ENCODE measurements around the gene ZNF443.
"Not testable (repeated sequence)": the region's sequence is repeated elsewhere in the genome, so short reads cannot be mapped to it uniquely, and the experiment has no call there.

The ZNF443 gene

GRCh38 chr19:12411893-12412292 lies 28.9 kb downstream of the ZNF443 start:
- Histone ChIP-seq H3K4me1 (ENCODE audit: control insufficient read depth in 1 of 2, insufficient read depth in 2 of 2, low read length in 2 of 2) (no peaks in the 10 kb centered on the region), H3K27ac (ENCODE audit: low read length) (no peak overlapping the region), H3K27me3 (ENCODE audit: low read depth, low read length) (no peaks in the 10 kb centered on the region), H3K4me3 (ENCODE audit: low read depth in 1 of 2, low read length in 2 of 2) (no peak overlapping the region), H3K36me3 (ENCODE audit: control insufficient read depth in 1 of 2, insufficient read depth in 2 of 2, low read length in 2 of 2) (no peaks in the 10 kb centered on the region), H3K9me3 (ENCODE audit: control insufficient read depth in 1 of 2, low read length in 2 of 2) (peaks cover 0 to 4% of the 10 kb centered on the region in 2 donors)

GRCh38 chr19:12400633-12401502 lies 40.0 kb downstream of the ZNF443 start, which contains the start of gene ZNF799:
ZNF799 (minus strand) TSS chr19:12401271; CDS start chr19:12401070, 201 bp downstream.
- peaks cover 0 to 4% of the 10 kb centered on the region in 2 donors for H3K4me1 ChIP-seq (ENCODE audit: control insufficient read depth in 1 of 2, insufficient read depth in 2 of 2, low read length in 2 of 2)
- H3K27ac ChIP-seq (ENCODE audit: low read length), result peak within 1 kb of the TSS; percentile 39
- H3K9me3 ChIP-seq (ENCODE audit: control insufficient read depth in 1 of 2, low read length in 2 of 2), result no peaks in the 10 kb centered on the region

GRCh38 chr19:12399901-12400632 lies 40.8 kb downstream of the ZNF443 start:
- not testable (repeated sequence) for H3K27me3 ChIP-seq (ENCODE audit: low read depth, low read length); H3K27ac ChIP-seq (ENCODE audit: low read length); H3K4me1 ChIP-seq (ENCODE audit: control insufficient read depth in 1 of 2, insufficient read depth in 2 of 2, low read length in 2 of 2); H3K36me3 ChIP-seq (ENCODE audit: control insufficient read depth in 1 of 2, insufficient read depth in 2 of 2, low read length in 2 of 2); H3K9me3 ChIP-seq (ENCODE audit: control insufficient read depth in 1 of 2, low read length in 2 of 2)
- H3K4me3 ChIP-seq (ENCODE audit: low read depth in 1 of 2, low read length in 2 of 2), result peak overlapping the region; percentile 69 to 87

More at GRCh38 chr19:12400633-12401502, 40.0 kb downstream of the ZNF443 start, which contains the start of gene ZNF799:
- H3K27me3 ChIP-seq (ENCODE audit: low read depth, low read length), result no peaks in the 10 kb centered on the region
- no peaks in the 10 kb centered on the region for H3K36me3 ChIP-seq (ENCODE audit: control insufficient read depth in 1 of 2, insufficient read depth in 2 of 2, low read length in 2 of 2)
- H3K4me3 ChIP-seq (ENCODE audit: low read depth in 1 of 2, low read length in 2 of 2), result peak within 1 kb of the TSS; percentile 69 to 87

GRCh38 chr19:12391148-12391547 lies 49.7 kb downstream of the ZNF443 start:
- H3K27ac ChIP-seq (ENCODE audit: low read length), result not testable (repeated sequence)

GRCh38 chr19:12386365-12386764 lies 54.5 kb downstream of the ZNF443 start:
- not testable (repeated sequence) for H3K4me1 ChIP-seq (ENCODE audit: control insufficient read depth in 1 of 2, insufficient read depth in 2 of 2, low read length in 2 of 2); H3K27ac ChIP-seq (ENCODE audit: low read length); H3K4me3 ChIP-seq (ENCODE audit: low read depth in 1 of 2, low read length in 2 of 2); H3K27me3 ChIP-seq (ENCODE audit: low read depth, low read length); H3K9me3 ChIP-seq (ENCODE audit: control insufficient read depth in 1 of 2, low read length in 2 of 2)
- H3K36me3 ChIP-seq (ENCODE audit: control insufficient read depth in 1 of 2, insufficient read depth in 2 of 2, low read length in 2 of 2), result peaks cover 7 to 45% of the 10 kb centered on the region in 2 donors

More at GRCh38 chr19:12391148-12391547, 49.7 kb downstream of the ZNF443 start:
- not testable (repeated sequence) for H3K4me1 ChIP-seq (ENCODE audit: control insufficient read depth in 1 of 2, insufficient read depth in 2 of 2, low read length in 2 of 2); H3K4me3 ChIP-seq (ENCODE audit: low read depth in 1 of 2, low read length in 2 of 2); H3K27me3 ChIP-seq (ENCODE audit: low read depth, low read length); H3K9me3 ChIP-seq (ENCODE audit: control insufficient read depth in 1 of 2, low read length in 2 of 2)
- peaks cover 9 to 32% of the 10 kb centered on the region in 2 donors for H3K36me3 ChIP-seq (ENCODE audit: control insufficient read depth in 1 of 2, insufficient read depth in 2 of 2, low read length in 2 of 2)

DNA sequence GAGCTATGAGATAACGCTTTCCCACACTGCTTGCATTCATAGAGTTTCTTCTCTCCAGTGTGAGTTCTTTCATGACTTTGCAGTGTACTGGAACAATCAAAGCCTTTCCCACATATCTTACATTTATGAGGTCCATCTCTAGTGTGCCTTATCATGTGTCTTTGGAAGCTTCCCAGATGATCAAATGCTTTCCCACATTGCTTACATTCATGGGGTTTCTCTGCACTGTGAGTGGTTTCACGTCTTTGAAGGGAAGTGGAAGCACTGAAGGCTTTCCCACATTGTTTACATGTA lies 60.4 kb downstream of the ZNF443 start:
- peaks cover 7 to 42% of the 10 kb centered on the region in 2 donors for H3K36me3 ChIP-seq (ENCODE audit: control insufficient read depth in 1 of 2, insufficient read depth in 2 of 2, low read length in 2 of 2)
- peaks cover 8 to 29% of the 10 kb centered on the region in 2 donors for H3K9me3 ChIP-seq (ENCODE audit: control insufficient read depth in 1 of 2, low read length in 2 of 2)

DNA sequence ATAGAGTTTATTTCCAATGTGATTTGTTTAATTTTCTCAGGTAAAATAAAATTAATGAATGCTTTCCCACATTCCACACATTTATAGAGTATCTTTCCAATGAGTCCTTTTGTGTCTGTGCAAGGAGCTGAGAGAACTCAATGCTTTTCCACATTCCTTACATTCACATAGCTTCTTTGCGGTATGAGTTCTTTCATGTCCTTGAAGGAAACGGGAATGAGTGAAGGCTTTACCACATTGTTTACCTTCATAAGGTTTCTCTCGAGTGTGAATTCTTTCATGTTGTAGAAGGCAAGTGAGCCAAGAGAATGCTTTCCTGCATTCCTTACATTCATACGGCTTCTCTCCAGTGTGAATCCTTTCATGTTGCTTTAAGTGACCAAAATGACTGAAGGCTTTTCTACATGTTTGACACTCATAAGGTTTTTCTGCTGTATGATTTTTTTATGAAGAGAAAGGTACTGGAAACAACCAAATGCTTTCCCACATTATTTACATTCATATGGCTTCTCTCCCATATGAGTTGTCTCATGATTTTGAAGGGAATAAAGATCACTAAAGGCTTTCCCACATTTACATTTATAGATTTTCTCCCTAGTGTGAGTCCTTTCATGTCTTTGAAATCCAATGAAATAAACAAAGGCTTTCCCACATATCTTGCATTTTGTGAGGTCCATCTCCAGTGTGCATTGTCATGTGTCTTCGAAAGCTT lies 60.9 kb downstream of the ZNF443 start:
- H3K27ac ChIP-seq (ENCODE audit: low read length), result no peak overlapping the region
- H3K4me1 ChIP-seq (ENCODE audit: control insufficient read depth in 1 of 2, insufficient read depth in 2 of 2, low read length in 2 of 2), result no peaks in the 10 kb centered on the region
- H3K36me3 ChIP-seq (ENCODE audit: control insufficient read depth in 1 of 2, insufficient read depth in 2 of 2, low read length in 2 of 2), result peaks cover 7 to 42% of the 10 kb centered on the region in 2 donors
- H3K9me3 ChIP-seq (ENCODE audit: control insufficient read depth in 1 of 2, low read length in 2 of 2), result peaks cover 8 to 29% of the 10 kb centered on the region in 2 donors
- no peak overlapping the region for H3K4me3 ChIP-seq (ENCODE audit: low read depth in 1 of 2, low read length in 2 of 2)
- H3K27me3 ChIP-seq (ENCODE audit: low read depth, low read length), result no peaks in the 10 kb centered on the region

More for the DNA sequence above, 60.4 kb downstream of the ZNF443 start:
- no peaks in the 10 kb centered on the region for H3K27me3 ChIP-seq (ENCODE audit: low read depth, low read length)
- H3K4me1 ChIP-seq (ENCODE audit: control insufficient read depth in 1 of 2, insufficient read depth in 2 of 2, low read length in 2 of 2), result no peaks in the 10 kb centered on the region
- peak overlapping the region in 1 of 2 donors; percentile 24 for H3K4me3 ChIP-seq (ENCODE audit: low read depth in 1 of 2, low read length in 2 of 2)
- no peak overlapping the region for H3K27ac ChIP-seq (ENCODE audit: low read length)
